Natural killer cell (primary cell): Measurements from ENCODE around the gene FGF4. TPM values are rescaled to one million over a fixed set of nuclear protein-coding genes. Genes with fewer than 3 reads are reported as not detected.

Experiments
- ATAC-seq, 3 donors: fragments of 150-1000 bp in 2 of 3; fragments of 200-7000 bp in 1 of 3; cut with Tn5 transposase; 1 replicate in 1 of 3; 2 replicates in 2 of 3; pipeline ENCODE4 v1.10.0; 2021; ENCODE audit warnings: mild to moderate bottlenecking in 2 of 3, moderate library complexity in 2 of 3
- DNase-seq, 2 donors: peaks; one replicate each; pipeline versions ENCODE4 v3.0.0 to v3.0.0-alpha.2; 2013 to 2021; ENCODE audit warnings: mixed read lengths in 1 of 2
- H3K27ac ChIP-seq: one replicate; pipeline ENCODE4 v1.5.1; 2013; ENCODE audit warnings: mild to moderate bottlenecking, low read length
- H3K27me3 ChIP-seq: one replicate; pipeline ENCODE4 v1.6.1; 2013; ENCODE audit warnings: low read length; ENCODE audit not compliant: control insufficient read depth, insufficient read depth
- H3K36me3 ChIP-seq: one replicate; pipeline ENCODE4 v1.6.1; 2013; ENCODE audit warnings: low read length; ENCODE audit not compliant: control insufficient read depth, insufficient read depth
- H3K4me1 ChIP-seq: one replicate; pipeline ENCODE4 v1.6.1; 2013; ENCODE audit warnings: low read length; ENCODE audit not compliant: control insufficient read depth, insufficient read depth
- H3K4me3 ChIP-seq: one replicate; pipeline ENCODE4 v1.5.1; 2013; ENCODE audit warnings: low read length
- H3K9me3 ChIP-seq: one replicate; pipeline ENCODE4 v1.6.1; 2013; ENCODE audit warnings: low read length; ENCODE audit not compliant: control insufficient read depth, insufficient read depth
- H3K27ac Mint-ChIP-seq, 2 donors: one replicate each; pipeline ENCODE4 v1.8.0; 2022; ENCODE audit warnings: mild to moderate bottlenecking in 2 of 2, mixed read lengths in 2 of 2, moderate library complexity in 1 of 2
- H3K27me3 Mint-ChIP-seq, 2 donors: one replicate each; pipeline ENCODE4 v1.8.0; 2022; ENCODE audit warnings: low read depth in 2 of 2, mixed read lengths in 2 of 2
- H3K36me3 Mint-ChIP-seq: one replicate; pipeline ENCODE4 v1.8.0; 2022; ENCODE audit warnings: mixed read lengths
- H3K4me1 Mint-ChIP-seq, 2 donors: one replicate each; pipeline ENCODE4 v1.8.0; 2022; ENCODE audit warnings: mixed read lengths in 2 of 2
- H3K4me3 Mint-ChIP-seq: one replicate; pipeline ENCODE4 v1.8.0; 2022; ENCODE audit warnings: mild to moderate bottlenecking, moderate library complexity, mixed read lengths
- H3K9me3 Mint-ChIP-seq, 2 donors: one replicate each; pipeline ENCODE4 v1.8.0; 2022; ENCODE audit warnings: mixed read lengths in 2 of 2
- WGBS: methylation state at CpG from one replicate; pipeline ENCODE4 v1.1.7; 2013; ENCODE audit warnings: missing lambda C conversion rate; ENCODE audit not compliant: insufficient coverage; 5-methylcytosine and 5-hydroxymethylcytosine counted together
- intact Hi-C: fragments of 100-400 bp; cut with micrococcal nuclease; formaldehyde crosslinking; loops from one replicate; pipeline ENCODE4 v1.14.2; 2022
- total RNA-seq, 4 donors: library from RNA; stranded (reverse); fragments of 120-200 nt in 1 of 4; gene quantifications; one replicate each; pipeline versions ENCODE4 v1.2.3 to v1.2.4, GENCODE V29; 2013 to 2022
- TF ChIP-seq, protein P1 (sequence below): fragments of 200-600 bp; IDR thresholded peaks from one replicate; pipeline ENCODE4 v1.8.0; 2022; ENCODE audit warnings: antibody characterized with exemption

FGF4 gene
- total RNA-seq, 3 donors from 2014 or later (not counting 1 experiment from before 2014, with no cell fraction given), result not detected

DNA sequence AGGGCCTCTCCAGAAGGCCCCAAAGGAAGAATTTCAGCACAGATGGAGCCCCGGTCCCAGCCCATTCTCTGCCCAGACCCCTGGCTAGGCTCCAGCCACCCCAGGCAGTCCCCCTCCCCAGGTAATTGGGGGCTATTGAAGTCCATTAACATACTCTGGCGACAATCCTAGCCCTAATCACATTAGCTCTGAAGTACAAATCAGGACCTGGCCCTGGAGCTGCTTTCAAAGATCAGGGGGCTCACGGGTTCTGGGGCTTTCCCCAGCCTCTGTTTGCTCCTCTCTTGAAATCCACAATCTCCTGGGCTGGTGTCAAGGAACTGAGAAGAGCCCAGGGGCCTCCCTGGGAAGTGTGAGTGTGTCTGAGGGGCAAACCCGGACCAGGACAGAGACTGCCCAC is 22.3 kb downstream of the FGF4 start:
- intact Hi-C loops, result no loop called here
- H3K36me3 Mint-ChIP-seq, result no peaks in the 10 kb centered on the region
- peaks cover 0 to 6% of the 10 kb centered on the region in 2 donors for H3K27me3 Mint-ChIP-seq
- no peak overlapping the region for H3K4me3 Mint-ChIP-seq
- TF ChIP-seq, protein P1, sequence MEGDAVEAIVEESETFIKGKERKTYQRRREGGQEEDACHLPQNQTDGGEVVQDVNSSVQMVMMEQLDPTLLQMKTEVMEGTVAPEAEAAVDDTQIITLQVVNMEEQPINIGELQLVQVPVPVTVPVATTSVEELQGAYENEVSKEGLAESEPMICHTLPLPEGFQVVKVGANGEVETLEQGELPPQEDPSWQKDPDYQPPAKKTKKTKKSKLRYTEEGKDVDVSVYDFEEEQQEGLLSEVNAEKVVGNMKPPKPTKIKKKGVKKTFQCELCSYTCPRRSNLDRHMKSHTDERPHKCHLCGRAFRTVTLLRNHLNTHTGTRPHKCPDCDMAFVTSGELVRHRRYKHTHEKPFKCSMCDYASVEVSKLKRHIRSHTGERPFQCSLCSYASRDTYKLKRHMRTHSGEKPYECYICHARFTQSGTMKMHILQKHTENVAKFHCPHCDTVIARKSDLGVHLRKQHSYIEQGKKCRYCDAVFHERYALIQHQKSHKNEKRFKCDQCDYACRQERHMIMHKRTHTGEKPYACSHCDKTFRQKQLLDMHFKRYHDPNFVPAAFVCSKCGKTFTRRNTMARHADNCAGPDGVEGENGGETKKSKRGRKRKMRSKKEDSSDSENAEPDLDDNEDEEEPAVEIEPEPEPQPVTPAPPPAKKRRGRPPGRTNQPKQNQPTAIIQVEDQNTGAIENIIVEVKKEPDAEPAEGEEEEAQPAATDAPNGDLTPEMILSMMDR, result no peak
- H3K9me3 Mint-ChIP-seq, result no peaks in the 10 kb centered on the region
- H3K27me3 ChIP-seq, result no peaks in the 10 kb centered on the region
- ATAC-seq (no peak), DNase-seq (no peak)
- no peak overlapping the region for H3K27ac Mint-ChIP-seq
- H3K27ac ChIP-seq, result no peak overlapping the region
- no peaks in the 10 kb centered on the region for H3K36me3 ChIP-seq
- no peaks in the 10 kb centered on the region for H3K4me1 Mint-ChIP-seq
- WGBS, result 16% methylated on average over 4 of the region's 4 CpGs
- no peak overlapping the region for H3K4me3 ChIP-seq
- no peaks in the 10 kb centered on the region for H3K4me1 ChIP-seq
- H3K9me3 ChIP-seq, result no peaks in the 10 kb centered on the region

DNA sequence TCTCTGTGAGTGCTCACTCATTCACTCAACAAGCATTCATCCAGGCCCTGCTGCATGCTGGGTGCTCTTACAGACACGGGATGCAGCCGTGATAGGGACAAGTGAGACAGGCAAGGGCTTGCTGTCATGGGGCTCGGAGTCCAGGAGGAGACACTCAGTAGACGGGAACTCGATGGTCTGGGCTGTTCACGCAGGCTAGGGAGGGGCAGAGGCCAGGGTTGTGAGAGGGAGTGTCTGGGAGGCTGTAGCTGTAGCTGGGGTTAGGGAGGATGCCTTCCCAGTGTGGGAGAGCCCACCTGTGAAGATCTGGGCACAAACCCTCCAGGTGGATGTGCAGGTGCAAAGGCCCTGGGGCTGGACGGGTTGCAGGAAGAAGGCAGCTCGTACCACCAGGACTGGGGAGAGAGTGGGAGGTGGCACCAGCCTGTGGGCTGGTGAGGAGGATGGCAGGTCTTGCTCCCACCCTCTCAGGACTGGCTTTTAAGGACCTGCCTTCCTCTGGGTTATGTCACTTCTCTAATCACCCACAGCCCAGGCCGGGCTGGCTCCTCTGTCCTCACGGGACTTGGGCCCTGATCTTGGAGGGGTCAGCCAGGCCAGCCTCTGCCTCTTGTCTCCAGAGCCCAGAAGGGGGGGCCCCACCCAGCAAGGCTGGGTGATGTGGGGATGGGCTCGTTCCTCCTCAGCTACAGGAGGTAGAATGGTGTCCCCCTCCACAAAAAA is 24.1 kb downstream of the FGF4 start:
- Histone ChIP-seq H3K36me3 (no peaks in the 10 kb centered on the region), H3K4me1 (no peaks in the 10 kb centered on the region), H3K4me3 (no peak overlapping the region), H3K27me3 (no peaks in the 10 kb centered on the region), H3K9me3 (no peaks in the 10 kb centered on the region), H3K27ac (no peak overlapping the region)
- no peak overlapping the region for H3K27ac Mint-ChIP-seq
- WGBS, result 79% methylated on average over 10 of the region's 11 CpGs
- H3K27me3 Mint-ChIP-seq, result peaks cover 0 to 6% of the 10 kb centered on the region in 2 donors
- no peak for ATAC-seq
- no peaks in the 10 kb centered on the region for H3K36me3 Mint-ChIP-seq
- TF ChIP-seq, protein P1, result no peak
- H3K4me3 Mint-ChIP-seq, result no peak overlapping the region
- H3K4me1 Mint-ChIP-seq, result no peaks in the 10 kb centered on the region
- intact Hi-C loops, result no loop called here
- DNase-seq, result no peak
- H3K9me3 Mint-ChIP-seq, result no peaks in the 10 kb centered on the region

DNA sequence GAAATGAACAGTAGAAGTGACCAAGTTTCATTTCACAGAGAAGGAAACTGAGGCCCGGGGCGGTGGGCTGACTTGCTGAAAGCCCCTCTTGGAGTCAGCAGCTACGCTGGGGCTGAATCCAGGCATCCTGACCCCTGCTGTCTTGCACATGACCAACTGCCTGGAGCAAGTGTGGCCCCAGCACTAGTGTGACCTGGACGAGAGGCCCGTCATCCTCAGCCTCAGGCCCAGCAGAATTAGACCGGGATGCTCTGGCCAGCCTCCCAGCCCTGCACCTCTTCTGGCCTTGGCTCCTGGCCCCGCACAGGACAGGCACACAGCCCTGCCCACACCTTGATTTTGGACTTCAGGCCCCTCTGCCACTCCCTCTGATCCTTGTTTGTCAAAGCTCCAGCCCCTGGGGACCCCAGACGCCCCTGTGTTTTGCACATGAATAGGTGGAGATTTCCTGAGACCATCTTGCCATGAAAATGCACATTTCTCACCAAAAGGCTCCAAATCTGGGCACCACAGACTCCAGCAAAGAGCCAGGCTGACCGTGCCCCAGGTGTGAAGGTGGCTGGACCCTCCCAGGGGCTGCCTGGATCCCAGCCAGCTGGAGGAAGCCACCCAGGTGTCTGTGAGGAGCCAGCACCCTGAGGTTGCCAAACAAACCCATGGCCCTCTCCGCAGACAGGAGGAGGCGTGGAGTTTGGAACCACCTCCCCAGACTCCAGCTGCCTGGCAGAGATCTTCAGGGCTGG is 24.9 kb downstream of the FGF4 start:
- 68% methylated on average over 10 of the region's 11 CpGs for WGBS
- Mint-ChIP-seq H3K27me3 (peaks cover 0 to 6% of the 10 kb centered on the region in 2 donors), H3K4me1 (no peaks in the 10 kb centered on the region), H3K27ac (no peak overlapping the region), H3K36me3 (no peaks in the 10 kb centered on the region), H3K9me3 (no peaks in the 10 kb centered on the region), H3K4me3 (no peak overlapping the region)
- TF ChIP-seq, protein P1, result no peak
- DNase-seq (no peak), ATAC-seq (no peak)
- Histone ChIP-seq H3K27me3 (no peaks in the 10 kb centered on the region), H3K9me3 (no peaks in the 10 kb centered on the region), H3K27ac (no peak overlapping the region), H3K36me3 (no peaks in the 10 kb centered on the region), H3K4me1 (no peaks in the 10 kb centered on the region), H3K4me3 (no peak overlapping the region)
- intact Hi-C loops, result no loop called here
